GM19372 (cell line): Measurements from ENCODE around the gene SORBS1.

Experiments used
- ATAC-seq: cut with Tn5 transposase; IDR thresholded peaks from one replicate; pipeline ENCODE4 v1.9.1; 2021; ENCODE audit warnings: mild to moderate bottlenecking, low read depth, moderate library complexity; ENCODE audit not compliant: unreplicated experiment

The SORBS1 gene

GRCh38 chr10:95499482-95499989 lies 61.6 kb downstream of the SORBS1 start:
- ATAC-seq: no peak

- no peak for ATAC-seq
These were observed 64.2 kb downstream of the SORBS1 start for GRCh38 chr10:95496951-95497350.

- ATAC-seq: no peak
These were observed 64.8 kb downstream of the SORBS1 start for GRCh38 chr10:95496246-95496911.

- no peak for ATAC-seq
These were observed 67.3 kb downstream of the SORBS1 start for GRCh38 chr10:95493862-95494261.

GRCh38 chr10:95487994-95488393 lies 73.2 kb downstream of the SORBS1 start:
- no peak for ATAC-seq

- ATAC-seq: no peak
These were observed 75.9 kb downstream of the SORBS1 start for GRCh38 chr10:95485056-95485844.

- ATAC-seq: no peak
These were observed 78.5 kb downstream of the SORBS1 start for GRCh38 chr10:95482501-95483233.

GRCh38 chr10:95480901-95481491 lies 80.2 kb downstream of the SORBS1 start:
- ATAC-seq: no peak

GRCh38 chr10:95480102-95480900 lies 80.9 kb downstream of the SORBS1 start:
- no peak for ATAC-seq

- no peak for ATAC-seq
These were observed 82.2 kb downstream of the SORBS1 start for GRCh38 chr10:95478935-95479334.

GRCh38 chr10:95478185-95478584 lies 83.0 kb downstream of the SORBS1 start:
- no peak for ATAC-seq

- ATAC-seq: no peak
These were observed 84.0 kb downstream of the SORBS1 start for GRCh38 chr10:95477175-95477520.

GRCh38 chr10:95476469-95477174 lies 84.5 kb downstream of the SORBS1 start:
- no peak for ATAC-seq

- no peak for ATAC-seq
These were observed 85.2 kb downstream of the SORBS1 start for GRCh38 chr10:95475827-95476468.

GRCh38 chr10:95475003-95475383 lies 86.2 kb downstream of the SORBS1 start:
- no peak for ATAC-seq

GRCh38 chr10:95474228-95475002 lies 86.8 kb downstream of the SORBS1 start:
- no peak for ATAC-seq

- ATAC-seq: no peak
These were observed 88.7 kb downstream of the SORBS1 start for GRCh38 chr10:95472304-95473088.
